Breast epithelium (tissue), 4 donors: ENCODE measurements around the gene SAC3D1. TPM values are rescaled to one million over a fixed set of nuclear protein-coding genes. Genes with fewer than 3 reads are reported as not detected.
"Not testable (repeated sequence)": the region's sequence is repeated elsewhere in the genome, so short reads cannot be mapped to it uniquely, and the experiment has no call there.

Experiments used
- DNase-seq, 2 donors: peaks; one replicate each; pipeline ENCODE4 v3.0.0-alpha.2; 2019; ENCODE audit warnings: low spot score in 2 of 2
- H3K27ac ChIP-seq, 2 donors: fragments of 200-600 bp; sonication (generic) in 1 of 2; one replicate each; pipeline ENCODE4 v1.5.1; 2016 to 2019; ENCODE audit warnings: mild to moderate bottlenecking in 1 of 2
- H3K27me3 ChIP-seq, 2 donors: fragments of 200-600 bp; sonication (generic) in 1 of 2; one replicate each; pipeline versions ENCODE4 v1.5.1 to v1.6.0; 2017 to 2019; ENCODE audit warnings: control low read depth in 1 of 2, mild to moderate bottlenecking in 1 of 2
- H3K36me3 ChIP-seq: fragments of 200-600 bp; one replicate; pipeline ENCODE4 v1.5.1; 2019
- H3K4me1 ChIP-seq, 2 donors: fragments of 200-600 bp; sonication (generic); one replicate each; pipeline ENCODE4 v1.5.1; 2016 to 2019; ENCODE audit warnings: control low read depth in 1 of 2
- H3K4me3 ChIP-seq, 3 donors: fragments of 200-600 bp; sonication (generic); 1 replicate in 2 of 3; 2 replicates in 1 of 3; pipeline ENCODE4 v1.5.1; 2016 to 2019; ENCODE audit warnings: mild to moderate bottlenecking in 3 of 3, moderate library complexity in 2 of 3
- H3K9me3 ChIP-seq, 2 donors: fragments of 200-600 bp; sonication (generic) in 1 of 2; one replicate each; pipeline ENCODE4 v1.5.1; 2016 to 2019; ENCODE audit warnings: control low read depth in 1 of 2
- CTCF ChIP-seq, 3 donors: fragments of 450-650 bp; IDR thresholded peaks; one replicate each; pipeline ENCODE4 v1.5.1; 2016 to 2017; ENCODE audit warnings: antibody characterized with exemption in 3 of 3, mild to moderate bottlenecking in 3 of 3, moderate library complexity in 3 of 3
- POLR2A ChIP-seq: fragments of 450-650 bp; IDR thresholded peaks from one replicate; pipeline ENCODE4 v1.6.1; 2016; ENCODE audit warnings: antibody characterized with exemption, mild to moderate bottlenecking, moderate library complexity
- POLR2AphosphoS5 ChIP-seq, 3 donors: sonication (generic); formaldehyde crosslinking; IDR thresholded peaks; one replicate each; pipeline ENCODE4 v1.6.1; 2017; ENCODE audit warnings: antibody characterized with exemption in 3 of 3
- intact Hi-C: fragments of 100-400 bp; cut with DNase I; formaldehyde crosslinking; loops from one replicate; pipeline ENCODE4 v1.15.1; 2023; ENCODE audit warnings: low total_unique reads
- total RNA-seq, 3 donors: library from RNA; depleted of rRNA; stranded (reverse); fragments of >200 nt; gene quantifications; one replicate each; pipeline ENCODE4 v1.1.0, GENCODE V29; 2016

The SAC3D1 gene
- total RNA-seq, 3 donors from 2014 or later, result 7.5 to 9.2 (median 7.5) TPM

- no peak for DNase-seq
- Histone ChIP-seq H3K9me3 (no peaks in the 10 kb centered on the region), H3K27ac (no peak overlapping the region), H3K27me3 (no peaks in the 10 kb centered on the region), H3K4me3 (no peak overlapping the region), H3K36me3 (no peaks in the 10 kb centered on the region), H3K4me1 (no peaks in the 10 kb centered on the region)
- intact Hi-C loops, result no loop called here
- TF ChIP-seq POLR2A (no peak), POLR2AphosphoS5 (IDR thresholded peaks at IDR 0.05) (no peak), CTCF (IDR thresholded peaks at IDR 0.05) (no peak)
Measured at GRCh38 chr11:65021509-65021908, 19.5 kb upstream of the SAC3D1 start.

- DNase-seq, intact Hi-C loops, H3K4me3 ChIP-seq: not testable (repeated sequence)
Measured at GRCh38 chr11:65023502-65023901, 17.5 kb upstream of the SAC3D1 start.

GRCh38 chr11:65026810-65027209, 14.2 kb upstream of the SAC3D1 start:
- intact Hi-C loops, result no loop called here
- Histone ChIP-seq H3K9me3 (no peaks in the 10 kb centered on the region), H3K27ac (peak overlapping the region; percentile 87 to 91), H3K4me1 (no peaks in the 10 kb centered on the region), H3K27me3 (no peaks in the 10 kb centered on the region), H3K36me3 (no peaks in the 10 kb centered on the region), H3K4me3 (peak overlapping the region in 2 of 3 donors; percentile 61 to 76)
- DNase-seq, result no peak
- TF ChIP-seq POLR2AphosphoS5 (IDR thresholded peaks at IDR 0.05) (no peak), POLR2A (no peak), CTCF (IDR thresholded peaks at IDR 0.05) (no peak)

More at GRCh38 chr11:65023502-65023901, 17.5 kb upstream of the SAC3D1 start:
- not testable (repeated sequence) for H3K27ac ChIP-seq, H3K27me3 ChIP-seq, H3K9me3 ChIP-seq, H3K36me3 ChIP-seq, H3K4me1 ChIP-seq

GRCh38 chr11:65027213-65028067, 13.6 kb upstream of the SAC3D1 start, which contains the start of gene SNX15:
SNX15 (plus strand) TSS chr11:65027439; CDS start chr11:65027538, 99 bp downstream.
- H3K27ac ChIP-seq, result peak within 1 kb of the TSS; percentile 87 to 91
- peak; percentile 88 to 94 (median 91) for TF ChIP-seq POLR2AphosphoS5 (IDR thresholded peaks at IDR 0.05)
- TF ChIP-seq CTCF (IDR thresholded peaks at IDR 0.05), result peak; percentile 64 to 79 (median 68)
- peak; percentile 57 for TF ChIP-seq POLR2A
- peak within 1 kb of the TSS; percentile 61 to 76 (median 62) for H3K4me3 ChIP-seq
- H3K9me3 ChIP-seq, result no peaks in the 10 kb centered on the region
- H3K36me3 ChIP-seq, result no peaks in the 10 kb centered on the region
- intact Hi-C loops, result no loop called here
- H3K4me1 ChIP-seq, result no peaks in the 10 kb centered on the region
- DNase-seq, result peak; percentile 91
- H3K27me3 ChIP-seq, result no peaks in the 10 kb centered on the region

GRCh38 chr11:65032216-65032615, 8.8 kb upstream of the SAC3D1 start:
- intact Hi-C loops, result no loop called here
- TF ChIP-seq CTCF (IDR thresholded peaks at IDR 0.05) (no peak), POLR2A (no peak), POLR2AphosphoS5 (IDR thresholded peaks at IDR 0.05) (no peak)

More at GRCh38 chr11:65032216-65032615, 8.8 kb upstream of the SAC3D1 start:
- Histone ChIP-seq H3K27me3 (no peaks in the 10 kb centered on the region), H3K36me3 (no peaks in the 10 kb centered on the region), H3K9me3 (no peaks in the 10 kb centered on the region), H3K4me3 (no peak overlapping the region), H3K27ac (no peak overlapping the region), H3K4me1 (no peaks in the 10 kb centered on the region)
- no peak for DNase-seq
